HUDEP-2 (cell line): ENCODE results near the gene PLA2G4E.

Source experiments
- DNase-seq, 76 experiments: peaks; one replicate each; lab custom pipeline; 2025; ENCODE audit not compliant: unreplicated experiment in 76 of 76; lab: John Stamatoyannopoulos, UW

PLA2G4E gene

DNA sequence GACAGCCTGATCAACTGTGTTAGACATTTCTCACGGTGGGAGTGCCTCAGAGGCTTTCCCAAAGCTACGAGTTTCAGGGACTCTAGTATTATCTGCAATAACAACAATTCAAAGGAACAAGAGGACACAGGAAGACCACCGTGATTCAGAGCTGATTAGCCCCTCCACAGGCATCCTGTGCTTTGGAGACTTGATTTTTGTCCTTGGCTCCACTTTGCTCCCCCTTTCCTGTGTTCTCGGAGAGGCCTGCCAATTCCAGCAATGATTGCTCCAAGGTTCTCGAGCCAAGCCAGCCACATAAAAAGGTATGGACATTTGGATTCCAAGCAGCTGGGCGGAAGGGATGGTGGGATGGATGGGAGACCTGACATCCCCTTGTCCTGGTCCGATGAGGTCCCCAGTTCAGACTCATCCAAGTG, 62.8 kb downstream of the PLA2G4E start:
- DNase-seq: no peak

DNA sequence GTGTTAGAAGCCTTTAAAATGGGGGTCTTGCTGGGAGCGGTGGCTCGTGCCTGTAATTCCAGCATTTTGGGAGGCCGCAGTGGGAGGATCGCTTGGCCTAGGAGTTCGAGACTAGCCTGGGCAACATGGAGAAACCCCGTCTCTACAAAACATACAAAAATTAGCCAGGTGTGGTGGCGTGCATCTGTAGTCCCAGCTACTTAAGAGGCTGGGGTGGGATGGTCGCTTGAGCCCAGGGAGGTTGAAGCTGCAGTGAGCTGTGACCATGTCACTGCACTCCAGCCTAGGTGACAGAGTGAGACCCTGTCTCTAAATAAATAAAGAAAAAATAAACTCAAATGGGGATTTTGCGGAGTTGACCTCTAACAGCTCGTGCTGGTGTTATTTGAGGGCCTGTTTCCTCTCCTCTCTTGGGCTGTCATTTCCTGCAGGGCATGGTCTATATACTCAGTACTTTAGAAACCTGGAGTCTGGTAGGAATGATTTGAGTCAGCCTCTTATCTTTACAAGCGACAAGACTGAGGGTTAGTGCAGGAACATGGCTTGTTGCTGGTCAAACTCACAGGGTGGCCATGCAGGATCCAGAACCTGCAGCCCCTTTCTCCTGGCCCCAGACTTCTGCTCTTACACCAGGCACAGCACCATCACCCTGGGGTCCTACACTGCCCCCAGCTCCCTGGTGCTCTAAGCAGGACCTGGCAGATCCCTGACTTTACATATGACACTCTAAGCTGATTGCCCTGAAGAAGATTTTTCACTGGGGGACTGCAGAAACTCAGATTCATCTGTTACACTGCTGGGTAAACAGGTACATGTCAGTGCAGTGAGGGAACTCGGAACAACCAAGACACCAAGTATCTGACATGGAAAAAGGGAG, 63.6 kb downstream of the PLA2G4E start:
- no peak for DNase-seq

DNA sequence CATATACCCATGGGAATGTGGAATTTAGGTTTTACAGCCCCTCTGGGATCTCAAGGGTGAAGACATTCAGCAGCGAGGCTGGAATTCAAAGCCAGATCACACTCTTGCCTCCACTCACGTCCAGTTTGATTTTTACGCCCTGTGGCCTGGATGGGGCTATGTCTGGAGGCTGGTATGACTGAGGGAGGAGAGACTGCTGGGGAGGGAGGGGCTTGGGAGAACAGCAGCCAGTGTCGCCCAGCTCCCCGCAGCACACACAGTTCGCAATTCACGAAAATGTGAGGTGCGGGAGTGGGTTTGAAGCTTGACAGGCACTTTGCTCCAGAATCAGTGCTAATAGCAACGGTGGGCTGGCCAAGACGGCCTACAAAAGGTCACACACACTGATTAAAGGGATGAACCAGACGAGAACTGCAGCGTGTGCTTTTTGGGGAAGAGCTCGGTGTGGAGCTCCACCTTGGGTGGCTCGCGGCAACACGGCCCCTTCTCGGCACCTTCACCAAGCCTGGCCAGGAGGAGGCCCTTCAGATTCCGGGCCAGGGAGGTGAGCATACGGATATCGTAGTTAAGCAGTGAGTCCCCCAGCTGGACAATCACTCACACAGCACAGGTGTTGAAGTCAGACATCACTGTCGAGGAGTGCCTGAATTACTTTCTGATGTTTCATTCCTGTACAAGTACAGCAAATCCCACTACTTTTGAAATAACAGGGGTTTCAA, 64.9 kb downstream of the PLA2G4E start:
- DNase-seq: no peak

DNA sequence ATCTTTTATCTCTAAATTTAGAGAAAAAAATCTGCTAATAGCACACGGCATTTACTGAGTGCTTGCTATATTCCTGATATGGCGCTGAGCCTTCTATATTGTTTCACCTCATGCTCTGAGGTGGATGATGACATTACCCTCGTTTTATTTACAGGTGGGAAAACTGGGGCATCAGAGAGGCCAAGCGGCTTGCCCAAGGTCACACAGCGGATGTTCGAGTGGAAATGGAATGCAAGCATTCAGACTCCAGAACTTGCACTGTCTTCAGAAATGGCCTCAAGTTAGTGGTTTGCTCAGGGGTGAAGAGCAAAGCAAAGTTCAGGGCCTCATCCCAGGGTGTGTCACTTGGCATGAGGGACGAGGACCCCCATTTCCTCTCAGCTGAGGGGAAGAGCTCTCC, 65.7 kb downstream of the PLA2G4E start:
- no peak for DNase-seq

DNA sequence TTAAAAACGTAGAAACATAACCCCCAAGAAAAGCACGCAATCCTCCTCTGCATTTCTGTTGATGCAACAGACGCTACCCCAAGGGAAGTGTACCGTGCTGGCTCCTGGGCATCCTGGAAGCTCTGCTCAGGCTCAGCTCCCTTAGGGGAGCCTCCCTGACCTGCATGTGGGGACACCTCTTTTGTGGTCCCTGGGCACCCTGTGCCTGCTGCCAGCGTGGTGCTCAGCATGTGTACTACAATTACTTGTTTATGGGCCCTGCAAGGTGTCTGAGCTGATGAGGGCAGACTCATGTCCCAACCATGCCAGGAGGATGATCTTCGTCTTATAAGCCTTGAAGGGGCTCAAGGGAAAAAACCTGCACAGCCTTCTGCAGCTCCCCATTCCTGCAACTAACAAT, 66.8 kb downstream of the PLA2G4E start:
- no peak for DNase-seq

DNA sequence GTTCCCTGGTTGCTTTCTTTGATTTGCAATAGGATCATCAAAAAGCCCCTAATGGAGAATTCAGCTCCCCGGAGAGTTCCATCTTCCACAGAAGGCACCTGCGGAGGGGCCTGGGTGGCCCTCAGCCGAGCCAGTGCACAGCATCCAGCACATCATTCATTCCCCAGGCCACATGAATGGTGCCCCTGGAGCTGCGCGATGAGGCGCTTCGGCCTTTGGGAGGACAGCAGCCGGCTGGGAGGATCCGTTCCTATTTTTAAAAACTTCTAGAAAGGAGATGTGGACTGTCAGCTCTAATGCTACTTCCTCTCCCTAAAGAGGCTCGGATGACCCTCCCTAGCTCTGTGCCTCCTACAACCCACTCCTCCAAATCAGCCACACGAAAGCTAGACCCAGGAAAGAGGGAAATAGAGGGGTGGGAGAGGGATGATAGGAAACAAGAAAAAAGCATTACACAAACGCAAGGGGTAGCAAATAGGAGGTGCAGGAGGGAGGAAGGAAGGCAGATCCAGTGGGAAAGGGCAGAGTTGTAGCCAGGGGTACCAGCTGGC, 68.8 kb downstream of the PLA2G4E start:
- DNase-seq: no peak

DNA sequence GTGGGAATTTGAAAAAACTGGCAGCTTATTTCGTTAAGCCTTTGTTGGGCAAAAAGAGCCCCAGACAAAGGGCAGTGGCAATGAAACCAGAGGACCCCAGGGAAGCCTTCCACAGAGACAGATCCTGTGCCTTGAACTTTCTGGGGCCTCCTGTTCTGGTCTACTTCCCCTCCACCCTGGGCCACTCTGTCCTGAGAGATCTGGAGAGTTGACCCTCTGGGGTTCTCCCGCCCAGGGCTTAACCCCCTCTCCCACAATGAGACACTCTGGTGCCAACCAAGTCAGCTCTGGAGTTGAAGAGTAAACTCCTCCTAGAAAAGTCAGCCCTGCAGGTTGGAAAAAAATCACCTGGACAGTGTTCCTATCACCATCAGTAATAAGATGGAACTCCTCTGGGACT, 69.3 kb downstream of the PLA2G4E start:
- no peak for DNase-seq

DNA sequence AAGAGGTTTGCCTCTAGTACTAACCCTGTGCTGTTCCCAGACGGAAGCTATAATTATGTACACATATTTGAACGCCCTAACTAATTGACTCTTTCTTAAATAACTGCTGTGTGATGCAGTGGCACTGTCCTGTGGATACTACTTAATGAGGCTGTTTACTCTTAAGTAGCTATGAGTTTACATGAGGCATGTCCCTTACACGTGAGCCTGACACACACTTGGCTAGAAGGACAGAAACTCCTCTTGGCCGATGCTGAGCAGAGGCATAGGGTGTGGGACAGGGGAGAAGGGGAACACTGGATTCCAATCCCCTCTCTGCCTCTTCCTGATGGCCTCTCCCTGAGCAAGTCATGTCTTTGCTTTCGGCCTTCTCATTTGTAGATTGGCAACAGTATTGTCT, 70.4 kb downstream of the PLA2G4E start:
- no peak for DNase-seq

DNA sequence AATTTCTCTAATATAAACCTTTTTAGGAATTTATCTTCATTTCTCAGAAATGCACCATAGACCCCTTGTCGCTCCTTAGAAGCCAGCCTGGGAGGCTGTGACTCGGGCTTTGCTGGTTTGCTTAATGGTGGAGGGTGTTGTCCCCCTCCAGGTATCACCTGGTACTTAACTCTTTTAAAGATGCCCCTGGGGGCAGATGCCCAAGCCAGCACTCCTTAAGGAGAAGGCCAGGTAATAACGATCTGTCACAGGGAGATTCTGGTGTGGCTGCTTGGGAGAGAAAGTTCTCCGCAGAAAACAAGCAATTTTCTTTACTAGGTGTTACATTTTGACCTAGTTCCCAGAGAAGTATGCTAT, 70.7 kb downstream of the PLA2G4E start:
- no peak for DNase-seq

DNA sequence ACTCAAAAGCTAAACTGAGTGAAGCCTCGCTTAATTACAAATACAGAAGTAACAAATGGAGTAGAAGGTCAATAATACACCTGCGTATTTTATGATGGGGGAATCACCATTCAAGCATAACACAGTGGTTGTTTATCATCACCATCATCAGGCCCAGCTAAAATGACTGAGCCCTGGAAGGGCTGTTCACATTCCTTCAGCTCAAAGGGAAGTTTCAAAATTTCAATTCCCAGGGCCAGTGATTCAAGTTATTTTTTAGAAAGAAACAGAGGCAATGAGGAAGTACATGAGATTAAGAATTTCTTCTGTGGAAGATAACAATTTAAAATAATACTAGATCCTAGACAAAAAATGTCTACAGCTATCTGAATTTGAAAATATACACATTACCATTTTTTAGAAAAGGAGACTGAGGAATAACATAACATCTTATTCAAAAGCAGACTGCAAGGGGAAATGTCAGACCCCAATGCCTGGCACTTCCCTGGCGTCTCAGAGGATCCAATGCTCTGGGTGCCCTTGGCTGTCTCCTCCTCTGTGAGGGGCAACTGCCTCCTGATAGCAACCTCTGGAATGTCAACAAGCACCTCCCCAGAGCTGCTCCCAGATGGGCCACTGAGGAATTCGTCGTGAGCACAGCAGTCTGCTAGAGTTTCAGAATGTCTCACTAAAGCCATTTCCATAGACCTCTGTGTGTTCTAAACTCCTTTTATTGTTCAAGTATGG, 71.3 kb downstream of the PLA2G4E start:
- DNase-seq: no peak

DNA sequence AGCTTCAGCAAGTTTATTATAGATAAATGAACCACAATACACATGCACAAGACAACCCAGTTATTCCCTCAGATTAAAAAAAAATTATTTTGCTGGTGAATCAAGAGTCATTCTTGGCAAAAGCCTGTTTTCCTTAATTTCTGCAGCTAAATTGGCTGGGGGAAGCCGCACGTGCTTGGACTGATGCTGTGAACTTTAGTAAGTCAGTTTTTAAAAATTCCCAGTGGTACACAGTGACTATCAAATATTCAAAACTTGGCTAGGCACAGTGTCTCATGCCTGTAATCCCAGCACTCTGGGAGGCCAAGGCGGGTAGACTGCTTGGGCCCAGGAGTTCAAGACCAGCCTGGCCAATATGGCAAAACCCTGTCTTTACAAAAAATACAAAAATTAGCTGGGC, 72.4 kb downstream of the PLA2G4E start:
- DNase-seq: no peak

DNA sequence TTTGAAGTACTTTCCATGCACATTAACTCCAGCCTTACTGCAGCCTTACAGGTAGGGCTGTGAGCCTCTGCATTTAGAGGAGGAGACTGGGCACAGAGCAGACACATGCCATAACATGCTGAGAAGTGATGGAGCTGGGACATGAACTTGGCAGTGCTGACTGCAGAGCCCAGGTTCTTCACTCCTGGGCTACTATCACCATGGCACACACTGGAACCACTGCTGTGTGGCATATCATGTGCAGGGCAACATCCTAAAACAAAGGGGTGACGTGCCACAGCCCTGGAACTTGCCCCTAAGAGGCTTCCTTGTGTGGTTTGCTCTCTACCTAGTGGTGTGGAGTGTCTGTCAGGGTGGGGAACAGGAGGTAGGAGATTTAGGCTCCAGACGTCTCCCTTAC, 73.9 kb downstream of the PLA2G4E start:
- DNase-seq: no peak

DNA sequence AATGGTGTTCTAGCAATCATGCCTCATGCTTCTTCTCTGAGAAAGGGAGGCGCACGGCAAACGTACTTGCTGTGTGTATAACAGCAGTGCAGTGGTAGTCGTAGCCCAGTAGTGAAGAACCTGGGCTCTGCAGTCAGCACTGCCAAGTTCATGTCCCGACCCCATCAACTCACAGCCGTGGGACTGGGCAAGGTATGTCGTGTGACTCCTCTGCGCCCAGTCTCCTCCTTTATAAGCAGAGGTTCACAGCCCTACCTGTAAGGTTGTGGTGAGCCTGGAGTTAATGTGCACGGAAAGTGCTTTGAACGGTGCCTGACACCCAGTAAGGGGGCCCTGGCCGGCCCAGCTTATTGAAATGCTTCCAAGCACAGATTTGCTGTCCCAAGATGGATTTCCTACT, 75.1 kb downstream of the PLA2G4E start:
- DNase-seq: no peak

DNA sequence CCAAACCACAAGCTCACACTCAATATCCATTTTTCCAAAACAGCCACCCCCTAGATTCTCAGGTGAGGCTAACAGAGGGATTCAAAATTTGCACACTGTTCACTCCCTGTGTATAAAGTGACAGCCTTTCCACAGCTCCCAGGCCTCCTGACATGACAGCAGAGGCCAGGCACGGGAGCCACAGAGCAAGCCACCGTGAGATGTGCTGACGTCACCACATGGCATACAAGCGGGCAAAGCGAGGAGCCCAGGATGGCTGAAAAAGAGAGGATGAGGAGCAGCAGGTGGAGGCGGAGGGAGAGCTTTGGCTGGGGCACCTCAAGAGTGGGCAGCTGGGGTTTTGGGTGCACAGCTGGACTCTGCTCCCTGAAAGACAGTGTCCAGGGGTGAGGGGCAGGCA, 75.6 kb downstream of the PLA2G4E start:
- no peak for DNase-seq

DNA sequence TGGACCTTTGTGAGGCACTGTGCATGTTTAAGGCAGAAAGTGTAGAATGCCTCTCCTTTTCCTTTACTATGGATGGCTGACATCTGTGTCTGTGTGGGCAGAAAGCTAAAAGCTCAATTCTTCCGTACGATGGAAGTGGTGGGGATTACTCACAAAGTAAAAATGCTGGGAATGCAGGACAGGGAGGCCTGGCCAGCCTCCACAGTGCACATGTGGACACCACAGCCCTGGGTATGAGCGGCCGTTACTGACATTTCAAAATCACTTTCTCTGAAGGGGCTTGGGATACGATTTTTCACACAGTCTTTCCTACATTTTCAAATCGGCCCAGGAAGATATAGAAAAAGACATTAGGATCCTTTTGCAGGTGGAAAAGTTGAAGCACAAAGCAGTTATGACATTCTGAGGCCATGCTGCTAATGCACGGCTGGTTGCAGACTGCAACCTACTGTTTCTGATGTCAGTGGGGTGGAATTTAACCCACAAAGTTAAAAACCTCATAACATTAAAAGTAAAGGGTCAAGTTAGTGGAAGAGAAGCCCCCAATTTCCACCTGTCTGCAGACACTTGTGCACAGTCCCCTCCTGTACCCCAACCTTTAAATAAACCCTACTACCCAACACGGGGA, 76.4 kb downstream of the PLA2G4E start:
- DNase-seq: no peak

DNA sequence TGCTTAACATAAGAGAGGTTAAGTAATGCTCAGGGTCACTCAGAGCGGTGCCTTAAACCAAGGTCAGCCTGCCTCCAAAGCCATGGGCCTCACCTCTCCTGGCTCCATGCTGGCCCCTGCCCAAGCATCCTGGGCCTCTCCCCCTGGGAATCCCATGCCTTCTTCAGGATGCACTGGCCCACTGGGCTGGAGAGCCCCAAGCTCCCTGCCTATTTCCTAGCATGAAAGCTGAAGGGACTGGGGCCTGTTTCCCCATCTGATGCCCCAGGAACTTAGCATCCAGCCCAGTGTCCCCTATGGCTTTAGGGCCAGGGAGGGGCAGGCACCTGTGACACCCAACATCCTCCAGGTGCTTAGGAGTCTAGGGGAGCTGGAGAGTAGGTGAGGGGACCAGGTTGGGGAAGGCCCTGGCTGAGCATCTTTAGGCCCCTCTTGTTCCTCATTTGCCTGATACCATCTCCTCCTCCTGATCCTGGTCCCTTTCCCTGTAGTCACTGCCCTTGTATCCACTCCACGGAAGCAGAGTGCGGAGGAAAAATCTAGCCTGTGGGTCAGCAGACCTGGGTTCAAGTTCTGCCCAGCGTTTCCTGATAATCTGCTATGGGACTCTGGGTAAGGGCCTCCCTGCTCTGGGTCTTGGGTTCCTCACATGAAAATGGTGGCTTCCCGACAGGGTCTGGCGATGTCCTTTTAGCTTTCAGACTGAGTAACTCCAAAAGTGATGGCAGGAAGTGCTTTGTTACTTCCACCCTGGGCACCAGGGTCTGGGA, 77.1 kb downstream of the PLA2G4E start:
- DNase-seq: no peak

DNA sequence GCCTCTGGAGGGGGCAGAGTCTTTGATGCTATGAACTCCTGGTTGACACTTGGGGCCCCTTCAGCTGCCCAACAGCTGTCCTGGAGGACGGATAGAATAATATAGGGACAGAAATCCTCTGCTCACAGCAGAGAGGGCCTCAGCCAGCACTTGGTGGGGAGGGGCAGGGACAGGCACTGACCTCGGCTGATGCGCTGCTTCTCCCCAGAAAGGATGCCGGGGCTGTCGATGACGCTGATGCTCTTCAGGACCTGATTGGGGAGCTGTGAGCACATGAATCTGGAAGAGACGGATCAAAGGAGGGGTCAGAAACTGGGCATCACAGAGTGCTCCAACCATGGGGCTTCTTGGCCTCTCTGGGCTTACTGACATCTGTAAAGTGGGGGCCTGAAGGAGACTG, 78.0 kb downstream of the PLA2G4E start:
- DNase-seq: no peak

DNA sequence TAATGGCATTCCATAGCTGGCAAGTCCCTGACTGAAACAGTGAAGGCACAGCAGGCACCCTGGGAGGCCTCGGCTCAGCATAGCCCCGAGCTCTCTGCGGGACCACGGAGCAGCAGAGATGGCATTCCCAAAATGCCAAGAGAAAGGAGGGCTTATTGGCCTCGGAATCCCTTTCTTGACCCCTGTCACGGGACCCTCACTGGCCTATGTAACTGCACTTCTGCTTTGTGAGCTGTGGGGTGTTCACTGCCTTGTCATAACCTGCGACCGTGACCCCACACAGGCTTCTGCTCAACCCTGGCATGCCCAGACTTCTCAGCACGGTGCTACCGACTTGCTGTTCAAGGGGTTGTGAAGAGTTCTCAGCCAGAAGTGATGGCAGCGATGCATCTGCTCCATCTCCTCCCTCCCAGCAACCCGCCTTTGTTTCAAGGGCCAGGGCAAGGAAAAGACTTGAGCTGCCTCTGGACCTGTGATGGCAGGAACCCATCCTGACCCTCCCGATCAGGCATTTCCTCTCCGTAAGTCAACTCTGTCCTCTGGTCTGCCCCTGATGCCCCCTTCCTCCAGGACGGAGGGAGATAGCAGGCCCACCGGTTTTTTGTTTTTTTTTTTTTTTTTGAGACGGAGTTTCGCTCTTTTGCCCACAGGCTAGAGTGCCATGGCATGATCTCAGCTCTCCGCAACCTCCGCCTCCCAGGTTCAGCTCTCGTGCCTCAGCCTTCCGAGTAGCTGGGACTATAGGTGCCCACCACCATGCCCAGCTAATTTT, 79.0 kb downstream of the PLA2G4E start:
- no peak for DNase-seq

DNA sequence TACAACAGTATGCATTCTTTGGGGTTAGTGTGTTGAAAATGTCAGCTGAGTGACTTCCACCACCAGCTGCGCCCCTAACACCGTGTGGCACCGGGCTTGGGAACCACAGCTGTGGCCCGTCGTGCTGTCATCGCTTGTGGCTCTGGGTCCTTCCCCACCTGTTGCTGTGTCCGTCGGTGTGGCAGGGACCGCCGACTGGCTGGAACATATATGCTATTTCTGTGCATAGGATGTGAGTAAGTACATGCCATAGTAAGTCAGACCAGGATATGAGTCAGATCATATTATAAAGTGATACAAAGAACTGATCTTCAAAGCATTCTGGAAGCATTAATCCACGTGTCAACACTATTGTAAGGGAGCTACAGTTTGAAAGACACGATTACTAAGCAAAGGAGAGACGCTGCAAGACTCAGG, 80.4 kb downstream of the PLA2G4E start:
- no peak for DNase-seq
